Fibroblast of mammary gland (primary cell): ENCODE measurements around the gene UBTD2.
"Not testable (repeated sequence)": the region's sequence is repeated elsewhere in the genome, so short reads cannot be mapped to it uniquely, and the experiment has no call there.

Source experiments
- DNase-seq: peaks from one replicate; pipeline ENCODE4 v3.0.0-alpha.2; 2010; ENCODE audit warnings: low read depth
- H3K4me3 ChIP-seq: 2 replicates; pipeline ENCODE4 v1.5.1; 2011; ENCODE audit warnings: low read depth, mild to moderate bottlenecking, low read length, moderate library complexity; ENCODE audit not compliant: control insufficient read depth
- CTCF ChIP-seq: conservative IDR thresholded peaks from 2 replicates; pipeline ENCODE4 v1.5.1; 2011; ENCODE audit warnings: low read depth, low read length, inconsistent platforms; ENCODE audit not compliant: control insufficient read depth, insufficient read depth

Gene UBTD2

GRCh38 chr5:172293054-172293744 lies 9.6 kb upstream of the UBTD2 start:
- H3K4me3 ChIP-seq = no peak overlapping the region
- peak; percentile 75 for DNase-seq
- TF ChIP-seq CTCF = peak; percentile 92

GRCh38 chr5:172291837-172292236 lies 8.3 kb upstream of the UBTD2 start:
- not testable (repeated sequence) for DNase-seq, H3K4me3 ChIP-seq

GRCh38 chr5:172288465-172288864 lies 4.9 kb upstream of the UBTD2 start:
- H3K4me3 ChIP-seq = no peak overlapping the region
- no peak for DNase-seq
- no peak for TF ChIP-seq CTCF

GRCh38 chr5:172287140-172287539 lies 3.6 kb upstream of the UBTD2 start:
- H3K4me3 ChIP-seq, DNase-seq: not testable (repeated sequence)

- H3K4me3 ChIP-seq = no peak overlapping the region
- no peak for TF ChIP-seq CTCF
- peak; percentile 30 for DNase-seq
Measured at GRCh38 chr5:172285226-172286143, 1.9 kb upstream of the UBTD2 start.

- peak; percentile 24 for DNase-seq
- TF ChIP-seq CTCF = no peak
- peak overlapping the region; percentile 72 for H3K4me3 ChIP-seq
Measured at GRCh38 chr5:172284611-172284980, 1.0 kb upstream of the UBTD2 start.

- no peak for TF ChIP-seq CTCF
- peak overlapping the region; percentile 72 for H3K4me3 ChIP-seq
Measured at GRCh38 chr5:172283862-172284610, 472 bp upstream of the UBTD2 start.

More at GRCh38 chr5:172283862-172284610, 472 bp upstream of the UBTD2 start:
- DNase-seq = peak; percentile 66
